Kidney (tissue), 14 donors: ENCODE data around the gene CDO1. TPM values are rescaled to one million over a fixed set of nuclear protein-coding genes. Genes with fewer than 3 reads are reported as not detected.

Source experiments
- DNase-seq, 5 donors: peaks; one replicate each; pipeline ENCODE4 v3.0.0-alpha.2; 2013 to 2020
- FAIRE-seq: peaks from 2 replicates; lab custom pipeline; 2012; peaks lifted over from hg19 to GRCh38; lab: Jason Lieb, UNC
- H3K27ac ChIP-seq, 2 donors: one replicate each; pipeline ENCODE4 v1.7.0; 2013; ENCODE audit warnings: low read depth in 2 of 2, low read length in 2 of 2, inconsistent platforms in 1 of 2
- H3K27me3 ChIP-seq: one replicate; pipeline ENCODE4 v1.7.1; 2013; ENCODE audit warnings: low read length, inconsistent platforms; ENCODE audit not compliant: control insufficient read depth, insufficient read depth
- H3K36me3 ChIP-seq, 3 donors: one replicate each; pipeline versions ENCODE4 v1.7.0 to v1.7.1; 2013; ENCODE audit warnings: low read length in 3 of 3, control low read depth in 1 of 3, inconsistent platforms in 1 of 3; ENCODE audit not compliant: insufficient read depth in 3 of 3, control insufficient read depth in 2 of 3
- H3K4me1 ChIP-seq, 3 donors: one replicate each; pipeline versions ENCODE4 v1.7.0 to v1.7.1; 2013; ENCODE audit warnings: low read length in 3 of 3, inconsistent platforms in 1 of 3, low read depth in 1 of 3; ENCODE audit not compliant: control insufficient read depth in 2 of 3, insufficient read depth in 2 of 3
- H3K4me3 ChIP-seq, 3 donors: one replicate each; pipeline versions ENCODE4 v1.7.0 to v1.8.1; 2013; ENCODE audit warnings: low read length in 3 of 3, control low read depth in 1 of 3, inconsistent platforms in 1 of 3
- H3K9ac ChIP-seq, 3 donors: one replicate each; pipeline versions ENCODE4 v1.7.0 to v1.7.1; 2013; ENCODE audit warnings: low read length in 3 of 3, control low read depth in 1 of 3, inconsistent platforms in 1 of 3
- H3K9me3 ChIP-seq, 3 donors: one replicate each; pipeline versions ENCODE4 v1.7.0 to v1.7.1; 2013; ENCODE audit warnings: low read length in 3 of 3, control low read depth in 1 of 3, inconsistent platforms in 1 of 3; ENCODE audit not compliant: control insufficient read depth in 2 of 3, insufficient read depth in 1 of 3
- CTCF ChIP-seq: IDR thresholded peaks from 3 replicates; pipeline ENCODE4 v1.5.1; 2012; ENCODE audit warnings: mild to moderate bottlenecking, moderate library complexity, borderline replicate concordance; ENCODE audit not compliant: insufficient read depth; ENCODE audit errors: extremely low read depth
- intact Hi-C: fragments of 100-400 bp; cut with DNase I; formaldehyde crosslinking; loops from one replicate; pipeline ENCODE4 v1.11.1; 2022
- polyA plus RNA-seq: library from polyadenylated mRNA; stranded (reverse); fragments of 350-450 nt; fragmentation: Illumina TruSeq; extraction: RNeasy Lipid Tissue Mini Kit (QIAGEN cat#74804); gene quantifications from one replicate; pipeline ENCODE4 v1.2.3, GENCODE V29; 2014; ENCODE audit warnings: low read depth, low replicate concordance; ENCODE audit not compliant: insufficient read depth
- total RNA-seq: library from RNA; stranded (reverse); fragmentation: NEBNext Ultra II Directional; extraction: Animal tissue kit (Norgen Biotek cat#: 25700); gene quantifications from one replicate; pipeline ENCODE4 v1.2.1, GENCODE V29; 2021
- donor health status: control.
- donor health status: control.
- donor health status: control.
- donor health status: control.
- donor health status: control.
- donor health status: DM: yes; HTN: yes; CAD: no.
- donor health status: Normal renal cell carcinoma (clear cell type).

Gene CDO1
- total and polyA plus RNA-seq, 2 donors from 2014 or later, result 1.7 to 3.0 TPM

GRCh38 chr5:115785381-115786065 lies 30.9 kb downstream of the CDO1 start:
- TF ChIP-seq CTCF, result no peak
- Histone ChIP-seq H3K4me1 (no peaks in the 10 kb centered on the region), H3K9me3 (no peaks in the 10 kb centered on the region), H3K9ac (no peak overlapping the region), H3K4me3 (no peak overlapping the region), H3K36me3 (no peaks in the 10 kb centered on the region), H3K27me3 (no peaks in the 10 kb centered on the region), H3K27ac (no peak overlapping the region)
- intact Hi-C loops, result no loop called here
- FAIRE-seq (no peak), DNase-seq (peak in 4 of 5 donors; percentile 46 to 76 (median 59))

DNA sequence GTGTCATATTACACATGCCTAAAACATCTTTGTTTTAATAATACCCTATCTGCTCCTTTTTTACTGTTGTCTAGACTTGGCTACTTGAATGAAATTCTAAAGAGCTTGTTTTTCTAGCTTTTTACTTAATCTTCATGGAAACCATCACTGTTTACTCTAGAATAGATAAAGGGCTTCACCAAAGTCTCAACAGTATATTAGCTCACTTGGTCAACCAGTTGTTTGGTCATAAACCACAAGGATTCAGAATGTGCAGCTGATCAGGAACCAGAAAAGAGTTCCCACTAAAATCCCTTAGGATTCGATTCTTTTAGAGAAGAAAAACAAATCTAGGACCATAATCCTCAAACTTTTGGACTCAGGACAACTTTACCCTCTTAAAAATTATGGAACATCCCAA lies 38.0 kb downstream of the CDO1 start:
- H3K9ac ChIP-seq, result no peak overlapping the region
- no peaks in the 10 kb centered on the region for H3K27me3 ChIP-seq
- H3K4me3 ChIP-seq, result no peak overlapping the region
- no peaks in the 10 kb centered on the region for H3K4me1 ChIP-seq
- intact Hi-C loops, result no loop called here
- DNase-seq (no peak), FAIRE-seq (no peak)
- no peak overlapping the region for H3K27ac ChIP-seq
- no peaks in the 10 kb centered on the region for H3K36me3 ChIP-seq
- H3K9me3 ChIP-seq, result no peaks in the 10 kb centered on the region
- TF ChIP-seq CTCF, result no peak

DNA sequence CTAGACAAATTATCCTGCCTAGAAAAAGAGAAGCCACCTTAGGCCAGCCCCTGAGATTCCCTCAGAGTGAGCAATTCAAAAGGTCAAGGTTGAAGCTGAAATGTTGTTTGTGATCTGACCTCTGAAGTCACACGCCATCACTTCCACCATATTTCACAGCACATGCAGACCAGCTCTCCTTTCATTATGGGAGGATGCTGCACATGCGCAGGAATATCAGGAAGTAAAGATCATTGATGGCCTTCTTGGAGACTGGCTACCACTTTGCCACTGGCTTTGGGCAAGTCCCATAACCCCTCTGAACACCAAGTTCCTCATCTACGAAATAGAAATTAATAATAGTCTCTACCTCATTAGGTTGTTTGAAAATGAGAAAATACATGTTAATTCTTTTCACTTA lies 39.5 kb downstream of the CDO1 start:
- intact Hi-C loops, result no loop called here
- no peaks in the 10 kb centered on the region for H3K4me1 ChIP-seq
- no peak overlapping the region for H3K9ac ChIP-seq
- DNase-seq, result no peak
- H3K4me3 ChIP-seq, result no peak overlapping the region
- H3K36me3 ChIP-seq, result no peaks in the 10 kb centered on the region
- H3K9me3 ChIP-seq, result no peaks in the 10 kb centered on the region
- no peak for TF ChIP-seq CTCF
- H3K27me3 ChIP-seq, result no peaks in the 10 kb centered on the region
- no peak for FAIRE-seq
- no peak overlapping the region for H3K27ac ChIP-seq

DNA sequence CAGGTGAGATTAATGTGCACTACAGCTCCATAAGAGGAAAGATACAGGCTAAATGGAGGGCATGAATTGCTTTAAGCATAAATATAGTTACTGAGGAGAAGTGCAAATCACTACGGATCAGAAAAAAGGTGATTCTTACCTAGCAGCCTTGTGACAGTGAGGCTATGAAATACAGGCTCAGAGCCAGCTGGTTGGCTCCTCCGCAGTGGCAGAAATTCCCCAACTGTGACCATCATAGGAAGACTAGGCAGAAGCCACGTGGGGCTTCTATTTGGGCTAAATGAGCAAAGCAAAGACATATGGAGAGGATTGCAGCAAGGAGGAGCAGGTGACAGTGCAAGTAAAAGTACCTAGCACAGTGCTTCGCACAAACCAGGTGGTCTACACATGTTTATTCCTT lies 40.5 kb downstream of the CDO1 start:
- H3K4me3 ChIP-seq, result no peak overlapping the region
- FAIRE-seq, result no peak

More for the DNA sequence above, 40.5 kb downstream of the CDO1 start:
- Histone ChIP-seq H3K27ac (no peak overlapping the region), H3K9me3 (no peaks in the 10 kb centered on the region), H3K27me3 (no peaks in the 10 kb centered on the region), H3K9ac (no peak overlapping the region), H3K4me1 (no peaks in the 10 kb centered on the region), H3K36me3 (no peaks in the 10 kb centered on the region)
- DNase-seq, result no peak
- TF ChIP-seq CTCF, result no peak
- intact Hi-C loops, result no loop called here
